Esophagus squamous epithelium (tissue), 5 donors: Measurements from ENCODE around the gene SRPK1. TPM values are rescaled to one million over a fixed set of nuclear protein-coding genes. Genes with fewer than 3 reads are reported as not detected.

Experiments used
- DNase-seq: peaks from one replicate; lab custom pipeline; 2025; lab: John Stamatoyannopoulos, UW
- H3K27ac ChIP-seq, 4 donors: fragments of 200-600 bp; sonication (generic); one replicate each; pipeline ENCODE4 v1.5.1; 2016 to 2019; ENCODE audit warnings: mild to moderate bottlenecking in 1 of 4
- H3K27me3 ChIP-seq, 4 donors: fragments of 200-600 bp; sonication (generic); 1 replicate in 3 of 4; 2 replicates in 1 of 4; pipeline versions ENCODE4 v1.5.1 to v1.6.0; 2017 to 2021; ENCODE audit warnings: antibody characterized with exemption in 1 of 4
- H3K36me3 ChIP-seq, 3 donors: fragments of 200-600 bp; sonication (generic); one replicate each; pipeline ENCODE4 v1.5.1; 2016 to 2019
- H3K4me1 ChIP-seq, 3 donors: fragments of 200-600 bp; sonication (generic); one replicate each; pipeline ENCODE4 v1.5.1; 2017 to 2019
- H3K4me3 ChIP-seq, 4 donors: fragments of 200-600 bp; sonication (generic); 1 replicate in 3 of 4; 2 replicates in 1 of 4; pipeline ENCODE4 v1.5.1; 2016 to 2019; ENCODE audit warnings: mild to moderate bottlenecking in 2 of 4, moderate library complexity in 1 of 4
- H3K9me3 ChIP-seq, 3 donors: fragments of 200-600 bp; sonication (generic); one replicate each; pipeline ENCODE4 v1.5.1; 2016 to 2019
- POLR2A ChIP-seq, 4 donors: fragments of 450-650 bp; IDR thresholded peaks; one replicate each; pipeline ENCODE4 v1.6.1; 2017; ENCODE audit warnings: antibody characterized with exemption in 4 of 4, mild to moderate bottlenecking in 4 of 4, moderate library complexity in 3 of 4
- WGBS, 2 donors: methylation state at CpG; one replicate each; pipeline ENCODE4 v1.1.5; 2018; 5-methylcytosine and 5-hydroxymethylcytosine counted together
- intact Hi-C: fragments of 100-400 bp; cut with DNase I; formaldehyde crosslinking; loops from one replicate; pipeline ENCODE4 v1.15.0; 2022
- total RNA-seq, 4 donors: library from RNA; depleted of rRNA; stranded (reverse); fragments of >200 nt; gene quantifications; one replicate each; pipeline ENCODE4 v1.1.0, GENCODE V29; 2016
- TF ChIP-seq, protein P1 (sequence below), 6 experiments: fragments of 450-650 bp in 4 of 6; fragments of 200-600 bp in 2 of 6; sonication (generic) in 2 of 6; IDR thresholded peaks; one replicate each; pipeline ENCODE4 v1.5.1; 2016 to 2019; ENCODE audit warnings: antibody characterized with exemption in 6 of 6, mild to moderate bottlenecking in 4 of 6, moderate library complexity in 4 of 6
- donor health status: DM: yes; HTN: yes; CAD: no.

SRPK1 gene
- total RNA-seq, 4 donors from 2014 or later = 66.1 to 109 (median 86.5) TPM

DNA sequence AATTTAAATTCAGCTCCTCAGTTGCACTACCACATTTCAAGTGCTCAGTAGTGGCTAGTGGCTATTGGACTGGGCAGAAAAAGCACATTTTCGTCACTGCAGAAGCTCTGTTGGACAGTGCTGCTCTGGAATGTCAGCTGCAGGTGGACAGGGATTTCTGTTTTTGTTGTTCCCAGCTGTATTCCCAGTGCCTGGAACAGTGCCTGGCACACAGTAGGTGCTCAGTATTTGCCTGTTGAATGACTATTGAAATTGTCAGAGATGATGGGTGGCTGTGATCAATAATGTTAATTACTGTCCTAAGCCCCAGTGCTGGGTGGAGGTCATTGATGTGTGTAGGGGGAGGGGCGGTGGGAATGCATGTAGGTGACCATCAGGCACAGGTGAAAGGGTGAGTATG is 134.6 kb downstream of the SRPK1 start:
- H3K27ac ChIP-seq = no peak overlapping the region
- 62 to 63% methylated on average over 2 of the region's 2 CpGs for WGBS, 2 donors
- no peak overlapping the region for H3K4me3 ChIP-seq
- H3K36me3 ChIP-seq = no peaks in the 10 kb centered on the region
- intact Hi-C loops = no loop called here
- H3K9me3 ChIP-seq = no peaks in the 10 kb centered on the region
- no peak for DNase-seq
- peaks cover 0 to 11% (median 0%) of the 10 kb centered on the region in 3 donors for H3K4me1 ChIP-seq
- peaks cover 0 to 68% (median 8%) of the 10 kb centered on the region in 4 donors for H3K27me3 ChIP-seq
- no peak for TF ChIP-seq POLR2A (IDR thresholded peaks at IDR 0.05)
- TF ChIP-seq, protein P1, sequence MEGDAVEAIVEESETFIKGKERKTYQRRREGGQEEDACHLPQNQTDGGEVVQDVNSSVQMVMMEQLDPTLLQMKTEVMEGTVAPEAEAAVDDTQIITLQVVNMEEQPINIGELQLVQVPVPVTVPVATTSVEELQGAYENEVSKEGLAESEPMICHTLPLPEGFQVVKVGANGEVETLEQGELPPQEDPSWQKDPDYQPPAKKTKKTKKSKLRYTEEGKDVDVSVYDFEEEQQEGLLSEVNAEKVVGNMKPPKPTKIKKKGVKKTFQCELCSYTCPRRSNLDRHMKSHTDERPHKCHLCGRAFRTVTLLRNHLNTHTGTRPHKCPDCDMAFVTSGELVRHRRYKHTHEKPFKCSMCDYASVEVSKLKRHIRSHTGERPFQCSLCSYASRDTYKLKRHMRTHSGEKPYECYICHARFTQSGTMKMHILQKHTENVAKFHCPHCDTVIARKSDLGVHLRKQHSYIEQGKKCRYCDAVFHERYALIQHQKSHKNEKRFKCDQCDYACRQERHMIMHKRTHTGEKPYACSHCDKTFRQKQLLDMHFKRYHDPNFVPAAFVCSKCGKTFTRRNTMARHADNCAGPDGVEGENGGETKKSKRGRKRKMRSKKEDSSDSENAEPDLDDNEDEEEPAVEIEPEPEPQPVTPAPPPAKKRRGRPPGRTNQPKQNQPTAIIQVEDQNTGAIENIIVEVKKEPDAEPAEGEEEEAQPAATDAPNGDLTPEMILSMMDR (IDR thresholded peaks at IDR 0.05) = no peak

GRCh38 chr6:35784200-35784599 is 136.7 kb downstream of the SRPK1 start:
- intact Hi-C loops = no loop called here
- H3K4me1 ChIP-seq = peaks cover 0 to 11% (median 0%) of the 10 kb centered on the region in 3 donors

More at GRCh38 chr6:35784200-35784599, 136.7 kb downstream of the SRPK1 start:
- WGBS, 2 donors = 32 to 33% methylated on average over 2 of the region's 2 CpGs
- Histone ChIP-seq H3K27me3 (peaks cover 0 to 54% (median 6%) of the 10 kb centered on the region in 4 donors), H3K4me3 (no peak overlapping the region), H3K9me3 (no peaks in the 10 kb centered on the region), H3K27ac (no peak overlapping the region), H3K36me3 (no peaks in the 10 kb centered on the region)
- DNase-seq = no peak
- TF ChIP-seq, protein P1 (IDR thresholded peaks at IDR 0.05) = no peak
- no peak for TF ChIP-seq POLR2A (IDR thresholded peaks at IDR 0.05)

Other genes starting within 250 kb of the SRPK1 start
- 100 to 1,000 TPM in 2 of 4 donors, 10 to 100 TPM in 2; 65.0 to 273 (median 103) TPM for gene FKBP5, start 232.2 kb downstream of the SRPK1 start, total RNA-seq
- gene ARMC12, start 184.1 kb downstream of the SRPK1 start, total RNA-seq = 1 to 10 TPM in 1 of 4 donors, under 1 TPM in 1, not detected in 2; 0.26 to 1.5 TPM
- gene CLPSL2, start 144.5 kb downstream of the SRPK1 start, total RNA-seq = not detected
- gene CLPSL1, start 140.1 kb downstream of the SRPK1 start, total RNA-seq = not detected
- not detected for gene CLPS, start 123.8 kb downstream of the SRPK1 start, total RNA-seq
- gene LHFPL5, start 115.7 kb downstream of the SRPK1 start, total RNA-seq = not detected
- gene SLC26A8, start 103.5 kb upstream of the SRPK1 start, total RNA-seq = under 1 TPM in 1 of 4 donors, not detected in 3; 0.19 TPM
- gene MAPK14, start 106.7 kb upstream of the SRPK1 start, total RNA-seq = 10 to 100 TPM; 44.4 to 91.7 (median 59.1) TPM
- gene MAPK13, start 209.4 kb upstream of the SRPK1 start, total RNA-seq = 100 to 1,000 TPM in 2 of 4 donors, 10 to 100 TPM in 2; 62.2 to 136 (median 104) TPM